ENCODE measurements around the gene CXCL16. TPM values are rescaled to one million over a fixed set of nuclear protein-coding genes. Genes with fewer than 3 reads are reported as not detected.

Gene CXCL16
- total and polyA plus RNA-seq, 10 of the 15 experiments (the other 5 are each of a cell fraction or from before 2014, with no cell fraction given): 0.15 to 2.2 (median 0.65) TPM

GRCh38 chr17:4690745-4691144 lies 49.0 kb downstream of the CXCL16 start:
- ChIA-PET POLR2A (interaction anchor here (1.1 to 1.3 kb wide), 2 partner anchors 13 to 248 kb away, joined by 3 to 4 read pairs; partner anchors contain the start of genes PELP1 and SLC25A11), CTCF (interaction anchor here (1.2 to 2.5 kb wide), 2 partner anchors 123 to 199 kb away, joined by 3 to 8 read pairs; no protein-coding TSS in a partner anchor), SMC1A (ENCODE audit: uncharacterized antibody, unreplicated experiment) (interaction anchor here (0.7 kb wide), 1 partner anchor 124 kb away, joined by 3 read pairs; no protein-coding TSS in a partner anchor), RAD21 (ENCODE audit: unreplicated experiment) (no interaction called here)
- no peak for FAIRE-seq
- Histone ChIP-seq H4K20me1 (ENCODE audit: control insufficient read depth, insufficient read depth) (no peaks in the 10 kb centered on the region), H2AFZ (ENCODE audit: control insufficient read depth, low read depth, low read length) (no peak overlapping the region), H3K4me3 (no peak overlapping the region), H3K27ac (ENCODE audit: control insufficient read depth, insufficient read depth) (no peak overlapping the region), H3K4me2 (ENCODE audit: control insufficient read depth, insufficient read depth) (no peak overlapping the region), H3K9me3 (replicated peaks; ENCODE audit: control insufficient read depth, insufficient read depth, low read length) (no peaks in the 10 kb centered on the region), H3K4me1 (ENCODE audit: control insufficient read depth, insufficient read depth, low read length) (peaks cover 5% of the 10 kb centered on the region; the same call in 1 of the 2 replicates), H3K79me2 (ENCODE audit: control insufficient read depth, insufficient read depth, low read length) (peaks cover 12% of the 10 kb centered on the region), H3K9ac (ENCODE audit: control insufficient read depth, insufficient read depth, low read length) (no peak overlapping the region), H3K36me3 (ENCODE audit: control insufficient read depth in 2 of 2, insufficient read depth in 2 of 2, low read length in 1 of 2) (peaks cover 2 to 7% of the 10 kb centered on the region in 2 experiments; a peak in 3 of 4 replicates), H3K27me3 (replicated peaks in 1 of 2; ENCODE audit: control insufficient read depth in 2 of 2, insufficient read depth in 2 of 2, low read length in 1 of 2) (no peaks in the 10 kb centered on the region)
- no TSS peak for BruUV-seq (replicated peaks)
- 100% methylated on average over 2 of the region's 2 CpGs for WGBS (ENCODE audit: insufficient coverage, insufficient replicate concordance, low lambda C conversion rate, missing lambda C conversion rate)
- intact Hi-C loops (cut with micrococcal nuclease; ENCODE audit: unreplicated experiment) (no loop called here), in situ Hi-C loops (cut with MboI) (no loop called here)
- no peak for DNase-seq (ENCODE audit: low read depth, low spot score)
- ATAC-seq: no peak
- TF ChIP-seq MEF2A (IDR thresholded peaks at IDR 0.05; ENCODE audit: insufficient read depth, low read depth, low read length): no peak
- TF ChIP-seq JUNB (IDR thresholded peaks at IDR 0.05): no peak
- TF ChIP-seq IRF4 (IDR thresholded peaks at IDR 0.05; ENCODE audit: low read depth, low read length): no peak
- TF ChIP-seq, protein P1, sequence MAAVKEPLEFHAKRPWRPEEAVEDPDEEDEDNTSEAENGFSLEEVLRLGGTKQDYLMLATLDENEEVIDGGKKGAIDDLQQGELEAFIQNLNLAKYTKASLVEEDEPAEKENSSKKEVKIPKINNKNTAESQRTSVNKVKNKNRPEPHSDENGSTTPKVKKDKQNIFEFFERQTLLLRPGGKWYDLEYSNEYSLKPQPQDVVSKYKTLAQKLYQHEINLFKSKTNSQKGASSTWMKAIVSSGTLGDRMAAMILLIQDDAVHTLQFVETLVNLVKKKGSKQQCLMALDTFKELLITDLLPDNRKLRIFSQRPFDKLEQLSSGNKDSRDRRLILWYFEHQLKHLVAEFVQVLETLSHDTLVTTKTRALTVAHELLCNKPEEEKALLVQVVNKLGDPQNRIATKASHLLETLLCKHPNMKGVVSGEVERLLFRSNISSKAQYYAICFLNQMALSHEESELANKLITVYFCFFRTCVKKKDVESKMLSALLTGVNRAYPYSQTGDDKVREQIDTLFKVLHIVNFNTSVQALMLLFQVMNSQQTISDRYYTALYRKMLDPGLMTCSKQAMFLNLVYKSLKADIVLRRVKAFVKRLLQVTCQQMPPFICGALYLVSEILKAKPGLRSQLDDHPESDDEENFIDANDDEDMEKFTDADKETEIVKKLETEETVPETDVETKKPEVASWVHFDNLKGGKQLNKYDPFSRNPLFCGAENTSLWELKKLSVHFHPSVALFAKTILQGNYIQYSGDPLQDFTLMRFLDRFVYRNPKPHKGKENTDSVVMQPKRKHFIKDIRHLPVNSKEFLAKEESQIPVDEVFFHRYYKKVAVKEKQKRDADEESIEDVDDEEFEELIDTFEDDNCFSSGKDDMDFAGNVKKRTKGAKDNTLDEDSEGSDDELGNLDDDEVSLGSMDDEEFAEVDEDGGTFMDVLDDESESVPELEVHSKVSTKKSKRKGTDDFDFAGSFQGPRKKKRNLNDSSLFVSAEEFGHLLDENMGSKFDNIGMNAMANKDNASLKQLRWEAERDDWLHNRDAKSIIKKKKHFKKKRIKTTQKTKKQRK (IDR thresholded peaks at IDR 0.05; ENCODE audit: low read depth, low read length): no peak
- TF ChIP-seq SIX5 (IDR thresholded peaks at IDR 0.05; ENCODE audit: low read depth, low read length, severe bottlenecking): no peak
- no peak for TF ChIP-seq SRF (IDR thresholded peaks at IDR 0.05; ENCODE audit: low read depth in 2 of 2, low read length in 2 of 2)
- TF ChIP-seq, protein P2, sequence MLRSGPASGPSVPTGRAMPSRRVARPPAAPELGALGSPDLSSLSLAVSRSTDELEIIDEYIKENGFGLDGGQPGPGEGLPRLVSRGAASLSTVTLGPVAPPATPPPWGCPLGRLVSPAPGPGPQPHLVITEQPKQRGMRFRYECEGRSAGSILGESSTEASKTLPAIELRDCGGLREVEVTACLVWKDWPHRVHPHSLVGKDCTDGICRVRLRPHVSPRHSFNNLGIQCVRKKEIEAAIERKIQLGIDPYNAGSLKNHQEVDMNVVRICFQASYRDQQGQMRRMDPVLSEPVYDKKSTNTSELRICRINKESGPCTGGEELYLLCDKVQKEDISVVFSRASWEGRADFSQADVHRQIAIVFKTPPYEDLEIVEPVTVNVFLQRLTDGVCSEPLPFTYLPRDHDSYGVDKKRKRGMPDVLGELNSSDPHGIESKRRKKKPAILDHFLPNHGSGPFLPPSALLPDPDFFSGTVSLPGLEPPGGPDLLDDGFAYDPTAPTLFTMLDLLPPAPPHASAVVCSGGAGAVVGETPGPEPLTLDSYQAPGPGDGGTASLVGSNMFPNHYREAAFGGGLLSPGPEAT (IDR thresholded peaks at IDR 0.05; ENCODE audit: low read depth): no peak
- TF ChIP-seq IRF5 (IDR thresholded peaks at IDR 0.05; ENCODE audit: borderline replicate concordance): no peak
- no peak for TF ChIP-seq WRNIP1 (IDR thresholded peaks at IDR 0.05; ENCODE audit: borderline replicate concordance, low read depth, low read length)
- no peak for TF ChIP-seq NKRF (conservative IDR thresholded peaks at IDR 0.05)
- TF ChIP-seq NRF1 (conservative IDR thresholded peaks at IDR 0.05; ENCODE audit: low read depth, low read length): no peak

Measured in GM12878 (cell line).